Activated CD4-positive, alpha-beta T cell treated with anti-CD3 and anti-CD28 coated beads for 1 hour (primary cell): ENCODE results near the gene EVI2B.
"Not testable (repeated sequence)": the region's sequence is repeated elsewhere in the genome, so short reads cannot be mapped to it uniquely, and the experiment has no call there.

ENCODE experiments used
- DNase-seq: peaks from one replicate; pipeline ENCODE4 v3.0.0-alpha.2; 2020

Gene EVI2B

GRCh38 chr17:31310260-31310659 lies 3.6 kb downstream of the EVI2B start:
- peak; percentile 37 for DNase-seq

- DNase-seq = no peak
Observed at GRCh38 chr17:31309556-31309955, 4.3 kb downstream of the EVI2B start.

DNA sequence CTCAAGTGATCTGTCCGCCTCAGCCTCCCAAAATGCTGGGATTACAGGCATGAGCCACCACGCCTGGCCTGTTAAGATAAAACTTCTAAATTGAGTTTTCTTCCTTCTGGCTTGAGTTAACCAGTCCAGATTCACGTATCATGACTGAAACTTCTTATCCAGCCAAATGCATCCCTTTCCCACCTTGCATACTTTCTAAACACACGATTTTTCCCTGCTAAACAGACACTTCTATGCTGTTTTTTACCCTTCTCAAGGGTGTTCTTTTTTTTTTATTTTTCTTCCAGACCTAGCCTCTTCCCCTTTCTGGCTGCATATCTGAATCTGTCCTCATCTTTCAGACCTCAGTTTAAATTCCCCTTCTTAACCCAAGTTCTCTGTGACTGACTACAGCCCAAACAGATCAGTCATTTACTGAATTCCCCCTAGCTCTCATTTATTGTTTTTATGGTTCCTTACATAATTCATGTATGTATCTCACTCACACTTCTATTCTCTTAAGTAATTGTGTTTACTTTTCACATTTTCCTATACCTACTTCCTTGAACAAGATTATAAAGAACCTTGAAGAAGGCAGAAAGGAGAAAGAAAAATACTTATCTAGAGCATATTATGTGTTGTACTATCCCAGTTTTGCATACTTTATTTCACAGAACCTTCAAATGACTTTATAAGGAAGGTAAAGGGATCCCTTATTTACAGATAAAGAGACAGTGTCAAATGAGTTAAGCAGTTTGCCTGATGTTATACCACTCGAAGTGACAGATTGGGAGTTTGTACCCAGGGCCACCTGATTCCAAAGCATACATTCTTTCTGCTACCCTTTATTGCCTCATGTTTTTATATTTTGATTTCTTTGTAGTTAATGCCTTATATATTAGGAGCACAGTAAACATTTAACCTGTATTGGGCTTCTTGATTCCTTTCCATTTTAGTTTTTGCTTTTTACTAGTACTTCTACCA lies 5.2 kb downstream of the EVI2B start:
- DNase-seq = no peak

DNA sequence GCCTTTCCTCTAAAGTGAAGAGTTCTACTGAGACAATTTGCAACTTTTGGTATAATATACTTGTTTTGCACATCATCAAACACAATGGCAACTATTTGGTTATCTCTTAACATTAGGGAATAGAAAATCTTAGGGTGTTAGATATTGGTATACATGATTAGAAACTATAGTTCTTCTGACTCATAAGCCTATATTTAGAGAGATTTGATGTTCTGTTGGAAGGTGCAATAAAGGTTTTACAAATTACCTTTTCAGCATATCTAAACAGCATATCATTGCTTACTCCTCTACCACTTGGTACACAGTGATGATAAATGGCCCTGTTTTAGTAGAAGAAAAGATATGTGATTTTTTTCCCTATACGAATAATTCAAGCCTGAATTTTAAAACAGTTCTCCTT lies 6.2 kb downstream of the EVI2B start:
- no peak for DNase-seq

GRCh38 chr17:31299624-31300023 lies 14.2 kb downstream of the EVI2B start:
- no peak for DNase-seq

- no peak for DNase-seq
Observed at GRCh38 chr17:31297090-31297489, 16.8 kb downstream of the EVI2B start, which contains the start of gene OMG. OMG (minus strand) TSS chr17:31297239; CDS start chr17:31296331, 908 bp downstream.

GRCh38 chr17:31296142-31296541 lies 17.7 kb downstream of the EVI2B start:
- no peak for DNase-seq

DNA sequence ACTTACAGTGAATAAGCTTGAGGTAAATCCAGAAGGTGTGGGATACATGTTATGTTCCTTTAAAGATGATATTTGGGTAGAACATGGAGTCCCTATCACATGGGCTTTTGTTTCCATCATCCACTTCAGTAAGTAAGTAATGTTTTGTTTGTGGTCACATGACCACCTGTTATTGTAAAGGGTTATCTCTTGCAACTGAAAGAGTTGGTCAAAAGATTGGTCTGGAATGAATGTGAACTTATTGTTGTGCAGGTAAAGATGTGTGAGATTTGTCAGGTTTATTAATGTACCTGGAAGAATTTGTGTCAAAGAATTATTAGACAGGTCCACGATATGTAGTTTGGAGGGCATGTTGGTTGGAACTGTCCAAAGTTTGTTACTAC lies 18.4 kb downstream of the EVI2B start:
- DNase-seq = no peak

DNA sequence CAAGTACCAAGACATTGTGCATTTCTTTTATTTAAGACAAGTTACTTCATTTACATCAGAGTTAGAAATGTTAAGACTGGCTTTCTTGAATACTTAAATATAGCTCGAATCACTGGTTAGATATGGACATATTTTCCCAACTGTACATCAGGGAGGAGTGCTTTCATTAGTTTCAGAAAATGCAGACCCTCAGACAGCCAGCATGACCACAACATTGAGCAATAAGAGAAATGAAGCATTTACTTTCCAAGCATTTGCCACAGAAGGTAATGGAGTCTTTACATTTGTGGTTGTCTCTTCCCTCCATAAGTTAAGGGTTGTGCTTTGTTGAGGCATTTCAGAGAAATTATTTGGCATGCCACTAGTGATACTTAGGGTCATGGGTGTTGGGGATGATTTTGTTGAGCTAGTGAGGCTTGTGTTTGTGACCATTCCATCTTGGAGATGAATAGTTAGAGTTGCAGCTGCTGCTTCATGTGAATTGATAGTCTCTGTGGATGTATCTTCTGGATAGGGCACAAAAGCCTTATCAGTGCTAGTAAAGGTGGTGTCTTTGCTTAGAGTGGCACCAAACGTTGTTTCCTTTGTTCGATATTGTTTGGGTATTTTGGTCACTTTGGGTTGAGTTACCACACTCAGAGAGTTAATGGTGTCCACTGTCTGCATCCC lies 18.9 kb downstream of the EVI2B start:
- no peak for DNase-seq

DNA sequence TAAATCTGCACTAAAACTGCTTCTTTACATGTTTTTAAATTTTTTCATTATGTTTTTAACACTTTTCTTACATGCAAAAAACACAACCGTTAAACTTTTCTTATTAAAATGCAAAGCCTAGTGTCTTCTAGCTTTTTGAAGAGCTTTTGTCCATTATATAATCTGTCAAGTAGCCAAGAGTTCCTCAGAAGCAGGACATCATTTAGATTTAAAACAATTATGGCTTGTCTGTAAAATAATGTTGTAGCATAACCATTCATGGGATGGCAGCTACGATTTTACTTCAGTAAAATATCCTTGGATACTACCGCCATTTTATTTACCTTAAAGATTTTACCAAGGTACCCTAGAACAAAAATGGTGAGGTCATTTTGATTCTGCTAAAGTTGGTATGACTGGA lies 19.6 kb downstream of the EVI2B start:
- no peak for DNase-seq

GRCh38 chr17:31293581-31293980 lies 20.3 kb downstream of the EVI2B start:
- DNase-seq = no peak

GRCh38 chr17:31291820-31292219 lies 22.0 kb downstream of the EVI2B start:
- DNase-seq = no peak

DNA sequence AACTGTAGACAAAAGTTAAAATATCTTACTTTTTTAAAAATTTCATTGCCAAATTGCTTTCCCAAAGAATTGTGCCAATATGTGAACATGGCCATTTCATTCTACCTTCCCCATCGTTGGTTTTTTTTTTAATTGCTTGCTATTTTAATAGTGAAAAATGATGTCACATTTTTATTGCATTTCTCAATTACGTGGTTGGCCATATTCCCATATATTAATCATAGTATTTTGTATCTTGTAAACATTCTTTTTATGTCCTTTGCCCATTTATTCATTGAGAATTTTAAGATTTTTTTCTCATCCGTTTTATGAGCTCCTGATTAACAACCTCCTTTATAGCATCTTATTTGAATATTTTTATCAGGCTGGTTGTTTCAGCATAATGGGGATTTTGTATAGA lies 24.1 kb downstream of the EVI2B start:
- DNase-seq = no peak

DNA sequence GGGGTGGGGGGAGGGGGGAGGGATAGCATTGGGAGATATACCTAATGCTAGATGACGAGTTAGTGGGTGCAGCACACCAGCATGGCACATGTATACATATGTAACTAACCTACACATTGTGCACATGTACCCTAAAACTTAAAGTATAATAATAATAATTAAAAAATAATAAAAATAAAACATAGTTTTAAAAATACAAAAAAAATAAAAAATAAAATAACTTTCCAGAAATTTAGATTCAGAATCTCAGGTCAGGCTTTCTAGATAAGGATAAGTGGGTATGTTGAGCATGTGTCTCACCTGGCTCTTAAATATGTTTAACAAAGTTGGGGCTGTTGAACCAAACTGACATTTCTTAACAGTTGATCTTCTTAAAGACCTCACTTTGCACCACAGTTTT lies 25.9 kb downstream of the EVI2B start:
- DNase-seq = not testable (repeated sequence)

GRCh38 chr17:31286587-31286986 lies 27.3 kb downstream of the EVI2B start:
- no peak for DNase-seq

DNA sequence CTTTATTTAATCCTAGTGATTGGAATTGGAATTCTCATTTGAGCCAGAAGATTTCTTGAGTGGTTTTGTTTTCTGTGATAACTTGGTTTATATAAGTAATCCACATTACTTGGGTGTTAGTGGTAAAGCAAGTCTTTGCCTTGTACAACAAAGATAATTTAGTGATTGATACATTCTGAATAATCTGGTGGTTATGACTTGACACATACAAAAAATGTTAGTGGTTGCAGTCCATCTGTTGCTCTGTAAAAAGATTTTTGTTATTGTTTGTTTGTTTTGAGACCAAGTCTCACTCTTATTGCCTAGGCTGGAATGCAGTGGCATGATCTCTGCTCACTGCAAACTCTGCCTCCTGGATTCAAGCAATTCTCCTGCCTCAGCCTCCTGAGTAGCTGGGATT lies 30.0 kb downstream of the EVI2B start:
- no peak for DNase-seq

GRCh38 chr17:31281061-31281460 lies 32.8 kb downstream of the EVI2B start:
- no peak for DNase-seq

GRCh38 chr17:31279401-31279800 lies 34.5 kb downstream of the EVI2B start:
- DNase-seq = no peak

GRCh38 chr17:31275116-31275515 lies 38.7 kb downstream of the EVI2B start:
- DNase-seq = no peak

- no peak for DNase-seq
Observed at GRCh38 chr17:31274252-31274651, 39.6 kb downstream of the EVI2B start.

- no peak for DNase-seq
Observed at GRCh38 chr17:31273516-31273915, 40.3 kb downstream of the EVI2B start.

DNA sequence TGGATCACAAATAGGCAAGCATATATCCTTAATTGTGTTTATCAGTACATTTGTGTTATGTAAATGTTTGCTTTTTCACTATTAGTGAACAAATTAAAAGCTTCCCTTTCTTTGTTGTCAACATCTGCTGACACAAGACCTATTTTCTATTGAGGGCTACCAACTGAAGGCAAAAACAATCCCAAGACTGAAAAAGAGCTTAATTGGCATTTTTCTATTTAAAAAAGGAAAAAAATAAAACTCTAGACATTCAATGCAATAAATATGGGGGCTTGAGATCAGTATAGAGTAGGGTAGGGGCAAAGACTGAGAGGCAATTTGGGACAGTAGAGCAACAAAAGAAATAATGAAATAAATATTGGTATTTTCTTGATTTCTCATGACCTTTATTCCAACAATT lies 41.1 kb downstream of the EVI2B start:
- DNase-seq = no peak

- DNase-seq = no peak
Observed at GRCh38 chr17:31272236-31272635, 41.6 kb downstream of the EVI2B start.

- no peak for DNase-seq
Observed at GRCh38 chr17:31269578-31269983, 44.3 kb downstream of the EVI2B start.
